C4-2B (cell line): ENCODE results near the gene ING5.

Experiments
- ZFX ChIP-seq: fragments of 450-650 bp; IDR thresholded peaks from 2 replicates; pipeline ENCODE4 v1.6.1; 2017
- TF ChIP-seq, protein P1 (sequence below): fragments of 450-650 bp; conservative IDR thresholded peaks from 2 replicates; pipeline ENCODE4 v1.5.1; 2017; ENCODE audit warnings: mild to moderate bottlenecking

GRCh38 chr2:241660593-241661213 is 41.1 kb upstream of the ING5 start:
- TF ChIP-seq, protein P1, sequence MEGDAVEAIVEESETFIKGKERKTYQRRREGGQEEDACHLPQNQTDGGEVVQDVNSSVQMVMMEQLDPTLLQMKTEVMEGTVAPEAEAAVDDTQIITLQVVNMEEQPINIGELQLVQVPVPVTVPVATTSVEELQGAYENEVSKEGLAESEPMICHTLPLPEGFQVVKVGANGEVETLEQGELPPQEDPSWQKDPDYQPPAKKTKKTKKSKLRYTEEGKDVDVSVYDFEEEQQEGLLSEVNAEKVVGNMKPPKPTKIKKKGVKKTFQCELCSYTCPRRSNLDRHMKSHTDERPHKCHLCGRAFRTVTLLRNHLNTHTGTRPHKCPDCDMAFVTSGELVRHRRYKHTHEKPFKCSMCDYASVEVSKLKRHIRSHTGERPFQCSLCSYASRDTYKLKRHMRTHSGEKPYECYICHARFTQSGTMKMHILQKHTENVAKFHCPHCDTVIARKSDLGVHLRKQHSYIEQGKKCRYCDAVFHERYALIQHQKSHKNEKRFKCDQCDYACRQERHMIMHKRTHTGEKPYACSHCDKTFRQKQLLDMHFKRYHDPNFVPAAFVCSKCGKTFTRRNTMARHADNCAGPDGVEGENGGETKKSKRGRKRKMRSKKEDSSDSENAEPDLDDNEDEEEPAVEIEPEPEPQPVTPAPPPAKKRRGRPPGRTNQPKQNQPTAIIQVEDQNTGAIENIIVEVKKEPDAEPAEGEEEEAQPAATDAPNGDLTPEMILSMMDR = no peak
- no peak for TF ChIP-seq ZFX
